NCI-H446 treated with DMSO at 0.1 percent for 48 hours (cell line): ENCODE data around the gene NEDD8.

Experiments
- DNase-seq: peaks from one replicate; lab custom pipeline; 2025; lab: John Stamatoyannopoulos, UW

The NEDD8 gene

GRCh38 chr14:24179961-24180796, 52.0 kb downstream of the NEDD8 start:
- DNase-seq = no peak

DNA sequence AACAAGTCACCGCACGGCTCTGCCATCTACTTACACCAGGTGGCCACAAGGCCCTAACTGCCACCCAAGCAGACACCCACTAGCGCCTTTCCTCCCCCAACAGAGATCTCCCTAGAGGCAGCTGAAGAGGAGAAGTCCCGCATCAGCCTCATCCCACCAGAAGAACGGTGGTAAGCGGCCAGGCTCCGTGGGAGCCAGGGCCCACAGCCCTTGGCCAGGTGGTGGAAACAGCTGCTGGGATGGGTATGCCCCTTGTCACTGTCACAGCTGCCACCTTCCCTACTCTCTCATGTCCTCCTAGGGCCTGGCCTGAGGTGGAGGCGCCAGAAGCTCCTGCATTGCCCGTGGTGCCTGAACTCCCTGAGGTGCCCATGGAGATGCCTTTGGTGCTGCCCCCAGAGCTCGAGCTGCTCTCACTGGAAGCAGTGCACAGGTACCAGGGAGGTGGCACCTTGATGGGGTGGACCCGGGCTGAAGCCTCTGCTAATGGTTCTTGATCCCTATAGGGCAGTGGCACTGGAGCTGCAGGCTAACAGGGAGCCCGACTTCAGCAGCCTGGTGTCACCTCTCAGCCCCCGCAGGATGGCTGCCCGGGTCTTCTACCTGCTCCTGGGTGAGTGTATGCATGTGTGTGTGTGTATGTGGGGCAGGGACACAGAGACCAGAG, 52.7 kb downstream of the NEDD8 start:
- no peak for DNase-seq

GRCh38 chr14:24178399-24179178, 53.6 kb downstream of the NEDD8 start:
- DNase-seq = no peak

DNA sequence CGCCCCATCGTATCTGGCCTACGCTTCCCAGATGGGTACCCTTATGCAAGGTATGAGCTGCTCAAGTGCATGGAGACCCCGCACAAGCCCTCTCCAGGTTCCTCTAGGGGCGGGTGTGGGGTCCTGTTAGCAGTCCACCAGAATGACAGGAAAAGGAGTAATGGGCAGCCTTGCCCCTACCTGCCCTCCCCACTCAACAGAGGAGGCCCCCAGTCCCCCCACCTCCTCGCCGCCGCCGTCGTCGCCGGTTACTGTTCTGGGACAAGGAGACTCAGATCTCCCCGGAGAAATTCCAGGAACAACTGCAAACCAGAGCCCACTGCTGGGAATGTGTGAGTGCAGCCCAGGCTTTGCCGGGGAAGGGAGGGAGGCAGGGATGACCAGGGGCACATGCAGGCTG, 54.3 kb downstream of the NEDD8 start:
- DNase-seq = no peak

- DNase-seq = no peak
These were observed 54.9 kb downstream of the NEDD8 start for GRCh38 chr14:24177041-24177825.

- DNase-seq = no peak
These were observed 55.6 kb downstream of the NEDD8 start for GRCh38 chr14:24176599-24176998.

- DNase-seq = no peak
These were observed 59.3 kb downstream of the NEDD8 start for GRCh38 chr14:24172871-24173281.

GRCh38 chr14:24172261-24172860, 59.8 kb downstream of the NEDD8 start:
- DNase-seq = no peak

DNA sequence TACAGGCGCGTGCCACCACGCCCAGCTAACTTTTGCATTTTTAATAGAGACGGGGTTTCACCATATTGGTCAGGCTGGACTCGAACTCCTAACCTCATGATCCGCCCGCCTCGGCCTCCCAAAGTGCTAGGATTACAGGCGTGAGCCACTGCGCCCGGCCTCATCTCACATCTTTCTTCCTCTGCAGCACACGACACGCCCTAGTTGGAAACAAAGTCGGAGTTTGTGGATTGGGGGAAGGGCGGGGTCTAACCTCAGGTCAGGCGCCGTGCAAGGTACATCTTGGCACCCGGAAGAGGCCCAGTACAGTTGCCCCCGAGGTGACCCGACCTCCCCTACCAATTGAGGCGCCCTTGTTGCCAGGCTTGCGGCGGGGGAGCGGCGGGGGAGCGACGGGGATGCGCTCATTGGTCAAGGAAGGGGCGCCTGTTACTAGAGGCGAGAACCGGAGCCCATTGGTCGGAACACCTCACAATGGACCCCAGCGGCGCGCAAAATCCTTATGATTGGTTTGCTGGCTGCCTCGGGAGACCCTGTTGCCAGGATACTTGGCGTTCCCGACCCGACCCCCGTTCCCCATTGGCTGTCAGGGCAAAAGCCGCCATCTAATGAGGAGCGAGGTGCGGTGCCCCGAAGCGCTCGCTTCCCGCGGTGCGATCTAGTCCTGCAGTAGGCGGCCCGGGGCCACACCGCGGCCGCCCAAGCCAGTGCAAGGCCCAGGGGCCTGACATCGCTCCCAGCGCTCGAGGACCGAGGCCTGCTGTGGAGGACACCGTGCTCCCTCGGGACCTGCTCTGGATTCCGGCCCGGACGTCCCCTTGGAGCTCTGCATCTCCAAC, 60.5 kb downstream of the NEDD8 start, which contains the start of gene REC8:
TSS of gene REC8 (plus strand) at position 659 of the 839 bp plus-strand sequence. CDS start 473 bp downstream, outside the sequence.
- DNase-seq = peak; percentile 6

DNA sequence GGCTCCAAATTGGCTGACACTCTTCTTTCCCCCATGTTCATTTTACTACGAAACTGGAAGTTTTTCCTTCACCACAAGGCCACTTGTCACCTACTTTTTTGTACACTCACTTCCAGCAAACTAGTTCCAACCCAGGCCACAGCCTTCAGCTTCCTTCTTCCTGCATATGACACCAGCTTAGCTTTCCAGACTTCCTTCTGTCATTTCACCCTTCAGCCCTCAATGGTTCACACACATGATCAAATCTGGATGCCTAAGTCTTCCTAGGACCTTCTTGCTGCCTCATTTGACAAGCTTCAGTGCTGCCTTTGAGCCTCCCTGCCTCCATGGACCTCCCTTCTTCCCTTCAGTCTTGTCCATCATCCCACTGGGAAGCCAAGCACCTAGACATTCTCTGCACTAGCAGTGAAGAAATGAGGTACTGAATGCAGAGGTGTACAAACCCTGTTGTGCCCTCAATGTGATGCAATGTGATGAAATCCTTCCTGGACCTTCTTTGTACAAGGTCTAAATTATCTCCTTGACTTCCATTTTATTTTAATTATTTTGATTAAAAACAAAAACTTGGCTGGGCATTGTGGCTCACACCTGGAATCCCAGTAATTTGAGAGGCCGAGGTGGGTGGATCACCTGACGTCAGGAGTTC, 64.6 kb downstream of the NEDD8 start:
- DNase-seq = no peak
